ENCODE data around the gene HSP90AA1. TPM values are rescaled to one million over a fixed set of nuclear protein-coding genes. Genes with fewer than 3 reads are reported as not detected.

HSP90AA1 gene
- total RNA-seq, 2 donors from 2014 or later, result 274 to 464 TPM

GRCh38 chr14:102050026-102050405, 36.8 kb downstream of the HSP90AA1 start:
- no peak for DNase-seq (ENCODE audit: low spot score)
- intact Hi-C loops (cut with DNase I), result no loop called here

- intact Hi-C loops (cut with DNase I), result loop anchor here in 1 of 2 donors (10.0 kb wide), 1 partner anchor 45 kb away; no protein-coding TSS in a partner anchor
- DNase-seq (ENCODE audit: low spot score), result no peak
Measured at GRCh38 chr14:102049258-102050025, 37.4 kb downstream of the HSP90AA1 start.

GRCh38 chr14:102047808-102048540, 38.9 kb downstream of the HSP90AA1 start:
- DNase-seq (ENCODE audit: low spot score), result no peak
- intact Hi-C loops (cut with DNase I), result loop anchor here in 1 of 2 donors (10.0 kb wide), 1 partner anchor 47 kb away; no protein-coding TSS in a partner anchor

GRCh38 chr14:102046337-102047278, 40.2 kb downstream of the HSP90AA1 start:
- intact Hi-C loops (cut with DNase I), result loop anchor here in 1 of 2 donors (10.0 kb wide), 1 partner anchor 48 kb away; no protein-coding TSS in a partner anchor
- DNase-seq (ENCODE audit: low spot score), result peak; percentile 93

DNA sequence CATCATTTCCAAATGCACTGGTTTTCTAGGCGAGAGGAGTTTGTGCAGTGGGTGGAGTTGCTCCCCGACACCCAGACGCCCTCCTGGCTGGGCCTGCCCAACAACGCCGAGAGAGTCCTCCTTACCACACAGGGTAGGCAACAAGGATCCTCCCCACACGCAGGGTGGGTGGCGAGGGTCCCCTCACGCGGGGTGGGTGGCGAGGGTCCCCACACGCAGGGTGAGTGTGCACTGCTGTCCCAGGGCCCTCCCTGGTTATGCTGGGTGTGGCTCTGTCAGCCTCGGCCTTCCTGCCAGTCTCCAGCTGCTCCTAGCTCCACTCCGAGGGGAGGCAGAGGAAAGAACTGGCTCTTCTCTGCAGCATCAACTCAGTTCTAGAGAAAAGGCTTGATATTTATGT, 42.3 kb downstream of the HSP90AA1 start:
- intact Hi-C loops (cut with DNase I), result loop anchor here in 1 of 2 donors (10.0 kb wide), 1 partner anchor 50 kb away; no protein-coding TSS in a partner anchor
- DNase-seq (ENCODE audit: low spot score), result no peak

DNA sequence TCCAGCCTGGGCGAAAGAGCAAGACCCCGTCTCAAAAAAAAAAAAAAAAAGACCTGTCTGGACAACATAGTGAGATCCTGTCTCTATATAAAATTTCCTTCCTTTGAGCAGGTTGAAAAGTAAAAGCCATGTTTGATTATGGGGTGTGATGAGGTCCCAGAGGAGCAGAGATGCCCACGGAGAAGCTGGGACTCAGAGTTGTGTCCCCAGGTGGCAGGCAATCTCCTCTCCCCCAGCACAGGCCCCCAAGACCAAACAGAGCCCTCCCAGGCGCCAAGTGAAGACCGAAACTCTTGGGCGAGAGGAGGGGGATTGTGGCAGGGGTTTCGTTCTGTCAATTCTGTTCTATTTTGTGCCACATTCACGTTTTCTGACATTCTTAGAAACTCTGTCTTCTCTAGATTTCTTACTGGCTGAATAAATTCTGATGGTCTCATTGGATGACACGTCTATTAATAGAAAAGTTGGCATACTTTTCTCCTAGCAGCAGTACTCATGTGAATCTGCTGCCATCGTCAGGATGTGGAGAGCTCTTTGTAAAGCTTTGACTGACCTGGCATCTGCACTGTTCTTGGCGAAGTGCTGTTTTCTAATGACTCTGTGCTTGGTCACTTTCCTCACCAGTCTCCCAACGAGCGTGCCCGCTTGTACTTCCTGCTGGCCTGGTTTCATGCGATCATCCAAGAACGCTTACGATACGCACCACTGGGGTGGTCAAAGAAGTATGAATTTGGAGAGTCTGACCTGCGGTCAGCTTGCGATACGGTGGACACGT, 43.4 kb downstream of the HSP90AA1 start:
- intact Hi-C loops (cut with DNase I), result loop anchor here in 1 of 2 donors (10.0 kb wide), 1 partner anchor 51 kb away; no protein-coding TSS in a partner anchor
- no peak for DNase-seq (ENCODE audit: low spot score)

DNA sequence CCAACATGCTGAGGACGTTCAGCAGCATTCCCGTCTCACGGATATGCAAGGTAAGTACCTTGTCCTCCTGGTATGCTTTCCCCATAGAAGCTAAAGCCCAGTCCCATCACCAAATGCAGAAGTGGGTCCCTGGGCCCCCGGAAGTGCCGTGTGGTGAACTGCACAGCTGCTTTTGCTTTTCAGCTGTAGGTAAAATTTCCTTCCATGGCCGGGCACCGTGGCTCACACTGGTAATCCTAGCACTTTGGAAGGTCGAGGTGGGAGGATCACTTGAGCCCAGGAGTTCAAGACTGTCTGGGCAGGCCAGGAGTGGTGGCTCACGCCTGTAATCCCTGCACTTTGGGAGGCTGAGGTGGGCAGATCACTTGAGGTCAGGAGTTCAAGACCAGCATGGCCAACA, 44.1 kb downstream of the HSP90AA1 start:
- no peak for DNase-seq (ENCODE audit: low spot score)
- intact Hi-C loops (cut with DNase I), result loop anchor here in 1 of 2 donors (10.0 kb wide), 1 partner anchor 52 kb away; no protein-coding TSS in a partner anchor

DNA sequence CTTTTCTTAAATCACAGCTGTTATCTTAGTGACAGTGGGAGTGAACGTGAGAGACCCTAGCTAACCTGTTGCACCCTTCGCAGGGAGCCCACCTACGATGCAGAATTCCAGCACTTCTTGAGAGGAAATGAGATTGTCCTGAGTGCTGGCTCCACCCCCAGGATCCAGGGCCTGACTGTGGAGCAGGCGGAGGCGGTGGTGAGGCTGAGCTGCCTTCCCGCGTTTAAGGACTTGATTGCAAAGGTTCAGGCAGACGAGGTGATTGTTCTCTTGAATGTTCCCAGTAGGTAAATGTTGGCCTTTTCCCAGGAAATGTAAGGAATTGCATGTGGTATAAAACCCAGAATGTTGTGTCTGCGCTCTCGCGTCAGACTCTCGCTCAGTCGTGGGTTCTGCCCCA, 46.7 kb downstream of the HSP90AA1 start:
- intact Hi-C loops (cut with DNase I), result loop anchor here in 1 of 2 donors (10.0 kb wide), 1 partner anchor 55 kb away; no protein-coding TSS in a partner anchor
- DNase-seq (ENCODE audit: low spot score), result no peak

GRCh38 chr14:102039157-102039556, 47.7 kb downstream of the HSP90AA1 start:
- intact Hi-C loops (cut with DNase I), result no loop called here

DNA sequence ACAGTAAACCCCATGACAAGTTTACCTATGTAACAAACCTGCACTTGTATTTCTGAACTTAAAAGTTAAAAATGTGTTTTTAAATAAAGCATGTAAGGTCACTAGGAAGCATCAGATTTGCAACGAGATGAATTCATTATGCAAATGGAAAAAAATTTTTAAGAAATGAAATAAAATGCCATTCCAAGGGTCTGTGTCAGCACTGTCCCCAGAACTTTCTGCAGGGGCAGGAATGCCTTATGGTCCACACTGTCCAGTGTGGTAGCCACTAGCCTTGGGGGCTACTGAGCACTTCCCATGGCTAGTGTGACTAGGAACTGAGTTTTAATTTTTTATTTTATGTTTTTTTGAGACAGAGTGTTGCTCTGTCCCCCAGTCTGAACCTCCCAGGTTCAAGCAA, 49.2 kb downstream of the HSP90AA1 start:
- intact Hi-C loops (cut with DNase I), result no loop called here

More at GRCh38 chr14:102039157-102039556, 47.7 kb downstream of the HSP90AA1 start:
- DNase-seq (ENCODE audit: low spot score), result no peak

DNA sequence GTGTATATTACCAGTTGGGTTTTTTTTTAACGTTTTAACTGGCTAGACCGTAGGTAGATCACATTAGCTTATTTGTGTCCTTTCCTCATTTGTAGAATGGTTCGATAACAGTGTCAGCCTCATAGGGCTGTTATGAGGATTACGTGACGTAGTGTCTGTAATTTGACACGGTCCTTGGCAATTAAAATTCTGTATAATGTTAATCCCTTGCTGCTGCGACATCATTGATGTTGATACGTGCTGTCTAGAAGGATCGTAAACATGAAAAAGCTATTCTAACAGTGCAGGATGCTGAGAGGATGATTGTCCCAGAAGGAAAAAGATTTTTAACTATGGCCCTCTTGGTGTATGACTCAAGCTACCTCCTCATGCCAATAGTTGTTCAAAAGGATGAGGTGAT, 50.9 kb downstream of the HSP90AA1 start:
- intact Hi-C loops (cut with DNase I), result no loop called here
- no peak for DNase-seq (ENCODE audit: low spot score)

More for the DNA sequence above, 49.2 kb downstream of the HSP90AA1 start:
- DNase-seq (ENCODE audit: low spot score), result no peak

DNA sequence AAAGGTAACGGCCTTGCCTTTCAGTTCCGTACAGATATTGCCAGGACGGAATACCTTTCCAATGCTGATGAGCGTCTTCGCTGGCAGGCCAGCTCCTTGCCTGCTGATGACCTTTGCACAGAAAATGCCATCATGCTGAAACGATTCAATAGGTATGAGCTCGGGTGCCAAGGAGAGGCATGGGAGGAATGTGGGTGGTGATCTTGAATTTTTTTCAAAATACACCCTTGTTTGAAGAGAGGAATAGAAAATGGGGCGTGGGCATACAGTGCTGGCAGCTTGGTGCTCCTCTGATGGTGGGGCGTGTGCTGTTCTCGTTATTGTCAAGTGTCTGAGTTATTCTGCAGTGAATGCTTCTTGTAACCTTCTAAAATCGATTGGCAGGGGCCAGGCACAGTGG, 52.5 kb downstream of the HSP90AA1 start:
- no peak for DNase-seq (ENCODE audit: low spot score)
- intact Hi-C loops (cut with DNase I), result no loop called here

DNA sequence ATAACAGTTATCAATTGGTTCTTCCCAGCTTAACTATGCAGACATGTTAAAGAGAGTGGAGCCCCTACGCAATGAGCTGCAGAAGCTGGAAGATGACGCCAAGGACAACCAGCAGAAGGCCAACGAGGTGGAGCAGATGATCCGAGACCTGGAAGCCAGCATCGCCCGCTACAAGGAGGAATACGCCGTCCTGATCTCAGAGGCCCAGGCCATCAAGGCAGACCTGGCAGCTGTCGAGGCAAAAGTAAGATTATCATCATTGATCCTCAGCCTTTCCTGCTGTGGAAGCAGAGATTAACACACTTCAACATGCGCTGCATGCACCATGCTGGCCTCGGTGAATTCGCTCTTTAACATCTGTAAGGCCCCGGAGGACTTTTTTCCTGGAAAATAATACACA, 53.6 kb downstream of the HSP90AA1 start:
- intact Hi-C loops (cut with DNase I), result no loop called here
- DNase-seq (ENCODE audit: low spot score), result no peak

Other genes with a start within 250 kb of the HSP90AA1 start
- gene DYNC1H1, start 122.5 kb downstream of the HSP90AA1 start, total RNA-seq, result 100 to 1,000 TPM; 421 to 510 TPM
- gene WDR20, start 52.9 kb upstream of the HSP90AA1 start, total RNA-seq, result 10 to 100 TPM; 27.6 to 28.0 TPM
- 10 to 100 TPM in 1 of 2 donors, 1 to 10 TPM in 1; 8.4 to 10.0 TPM for gene MOK, start 218.1 kb upstream of the HSP90AA1 start, total RNA-seq
- gene ZNF839, start 232.7 kb upstream of the HSP90AA1 start, total RNA-seq, result 1 to 10 TPM; 5.0 to 6.6 TPM